Natural killer cell (primary cell): ENCODE data around the gene DNAJC5. TPM values are rescaled to one million over a fixed set of nuclear protein-coding genes. Genes with fewer than 3 reads are reported as not detected.

Experiments
- ATAC-seq, 3 donors: fragments of 150-1000 bp in 2 of 3; fragments of 200-7000 bp in 1 of 3; cut with Tn5 transposase; 1 replicate in 1 of 3; 2 replicates in 2 of 3; pipeline ENCODE4 v1.10.0; 2021; ENCODE audit warnings: mild to moderate bottlenecking in 2 of 3, moderate library complexity in 2 of 3
- DNase-seq, 2 donors: peaks; one replicate each; pipeline versions ENCODE4 v3.0.0 to v3.0.0-alpha.2; 2013 to 2021; ENCODE audit warnings: mixed read lengths in 1 of 2
- H3K27ac ChIP-seq: one replicate; pipeline ENCODE4 v1.5.1; 2013; ENCODE audit warnings: mild to moderate bottlenecking, low read length
- H3K27me3 ChIP-seq: one replicate; pipeline ENCODE4 v1.6.1; 2013; ENCODE audit warnings: low read length; ENCODE audit not compliant: control insufficient read depth, insufficient read depth
- H3K36me3 ChIP-seq: one replicate; pipeline ENCODE4 v1.6.1; 2013; ENCODE audit warnings: low read length; ENCODE audit not compliant: control insufficient read depth, insufficient read depth
- H3K4me1 ChIP-seq: one replicate; pipeline ENCODE4 v1.6.1; 2013; ENCODE audit warnings: low read length; ENCODE audit not compliant: control insufficient read depth, insufficient read depth
- H3K4me3 ChIP-seq: one replicate; pipeline ENCODE4 v1.5.1; 2013; ENCODE audit warnings: low read length
- H3K9me3 ChIP-seq: one replicate; pipeline ENCODE4 v1.6.1; 2013; ENCODE audit warnings: low read length; ENCODE audit not compliant: control insufficient read depth, insufficient read depth
- H3K27ac Mint-ChIP-seq, 2 donors: one replicate each; pipeline ENCODE4 v1.8.0; 2022; ENCODE audit warnings: mild to moderate bottlenecking in 2 of 2, mixed read lengths in 2 of 2, moderate library complexity in 1 of 2
- H3K27me3 Mint-ChIP-seq, 2 donors: one replicate each; pipeline ENCODE4 v1.8.0; 2022; ENCODE audit warnings: low read depth in 2 of 2, mixed read lengths in 2 of 2
- H3K36me3 Mint-ChIP-seq: one replicate; pipeline ENCODE4 v1.8.0; 2022; ENCODE audit warnings: mixed read lengths
- H3K4me1 Mint-ChIP-seq, 2 donors: one replicate each; pipeline ENCODE4 v1.8.0; 2022; ENCODE audit warnings: mixed read lengths in 2 of 2
- H3K4me3 Mint-ChIP-seq: one replicate; pipeline ENCODE4 v1.8.0; 2022; ENCODE audit warnings: mild to moderate bottlenecking, moderate library complexity, mixed read lengths
- H3K9me3 Mint-ChIP-seq, 2 donors: one replicate each; pipeline ENCODE4 v1.8.0; 2022; ENCODE audit warnings: mixed read lengths in 2 of 2
- CTCF ChIP-seq: fragments of 200-600 bp; IDR thresholded peaks from one replicate; pipeline ENCODE4 v1.8.0; 2022; ENCODE audit warnings: antibody characterized with exemption
- WGBS: methylation state at CpG from one replicate; pipeline ENCODE4 v1.1.7; 2013; ENCODE audit warnings: missing lambda C conversion rate; ENCODE audit not compliant: insufficient coverage; 5-methylcytosine and 5-hydroxymethylcytosine counted together
- intact Hi-C: fragments of 100-400 bp; cut with micrococcal nuclease; formaldehyde crosslinking; loops from one replicate; pipeline ENCODE4 v1.14.2; 2022
- total RNA-seq, 4 donors: library from RNA; stranded (reverse); fragments of 120-200 nt in 1 of 4; gene quantifications; one replicate each; pipeline versions ENCODE4 v1.2.3 to v1.2.4, GENCODE V29; 2013 to 2022

The DNAJC5 gene
- total RNA-seq, 3 donors from 2014 or later (not counting 1 experiment from before 2014, with no cell fraction given), result 27.5 to 45.1 (median 42.8) TPM

GRCh38 chr20:63941282-63942081, 46.6 kb downstream of the DNAJC5 start:
- no peaks in the 10 kb centered on the region for H3K27me3 ChIP-seq
- Mint-ChIP-seq H3K4me1 (peaks cover 7 to 16% of the 10 kb centered on the region in 2 donors), H3K4me3 (peak overlapping the region; percentile 69), H3K36me3 (no peaks in the 10 kb centered on the region), H3K27me3 (no peaks in the 10 kb centered on the region), H3K27ac (peak overlapping the region; percentile 74 to 78), H3K9me3 (no peaks in the 10 kb centered on the region)
- 65% methylated on average over 31 of the region's 39 CpGs for WGBS
- peak overlapping the region; percentile 42 for H3K27ac ChIP-seq
- TF ChIP-seq CTCF, result no peak
- intact Hi-C loops, result no loop called here
- ATAC-seq (peak; percentile 75 to 83 (median 83)), DNase-seq (peak; percentile 39 to 80)
- H3K9me3 ChIP-seq, result no peaks in the 10 kb centered on the region
- peaks cover 43% of the 10 kb centered on the region for H3K36me3 ChIP-seq
- no peak overlapping the region for H3K4me3 ChIP-seq
- H3K4me1 ChIP-seq, result peaks cover 32% of the 10 kb centered on the region

GRCh38 chr20:63942250-63942951, 47.5 kb downstream of the DNAJC5 start:
- WGBS, result 71% methylated on average over 30 of the region's 30 CpGs
- no peak for TF ChIP-seq CTCF
- peaks cover 7 to 23% of the 10 kb centered on the region in 2 donors for H3K4me1 Mint-ChIP-seq
- Histone ChIP-seq H3K4me1 (peaks cover 38% of the 10 kb centered on the region), H3K27ac (no peak overlapping the region), H3K4me3 (no peak overlapping the region), H3K27me3 (no peaks in the 10 kb centered on the region), H3K9me3 (no peaks in the 10 kb centered on the region), H3K36me3 (peaks cover 43% of the 10 kb centered on the region)
- no peaks in the 10 kb centered on the region for H3K27me3 Mint-ChIP-seq
- DNase-seq (peak in 1 of 2 donors; percentile 50), ATAC-seq (no peak)
- H3K9me3 Mint-ChIP-seq, result no peaks in the 10 kb centered on the region
- H3K4me3 Mint-ChIP-seq, result peak overlapping the region; percentile 78
- intact Hi-C loops, result no loop called here
- no peaks in the 10 kb centered on the region for H3K36me3 Mint-ChIP-seq
- H3K27ac Mint-ChIP-seq, result peak overlapping the region; percentile 74 to 78

- H3K36me3 ChIP-seq, result peaks cover 43% of the 10 kb centered on the region
- no peak for TF ChIP-seq CTCF
- no peaks in the 10 kb centered on the region for H3K9me3 Mint-ChIP-seq
- H3K4me3 Mint-ChIP-seq, result no peak overlapping the region
- DNase-seq, result no peak
- intact Hi-C loops, result no loop called here
- H3K27ac ChIP-seq, result no peak overlapping the region
- WGBS, result 90% methylated on average over 19 of the region's 19 CpGs
- H3K4me1 ChIP-seq, result peaks cover 45% of the 10 kb centered on the region
- no peaks in the 10 kb centered on the region for H3K27me3 ChIP-seq
- no peaks in the 10 kb centered on the region for H3K27me3 Mint-ChIP-seq
- no peaks in the 10 kb centered on the region for H3K9me3 ChIP-seq
- no peak overlapping the region for H3K4me3 ChIP-seq
- H3K27ac Mint-ChIP-seq, result no peak overlapping the region
- no peak for ATAC-seq
- peaks cover 15 to 31% of the 10 kb centered on the region in 2 donors for H3K4me1 Mint-ChIP-seq
- no peaks in the 10 kb centered on the region for H3K36me3 Mint-ChIP-seq
Measured at GRCh38 chr20:63942969-63943807, 48.3 kb downstream of the DNAJC5 start.
